ENCODE data around the gene EPHA8. TPM values are rescaled to one million over a fixed set of nuclear protein-coding genes. Genes with fewer than 3 reads are reported as not detected.
A peak's percentile ranks its signal among the peaks of the same experiment; 100 is the strongest.

Gene EPHA8
- total RNA-seq, 1 donor from 2014 or later: not detected

DNA sequence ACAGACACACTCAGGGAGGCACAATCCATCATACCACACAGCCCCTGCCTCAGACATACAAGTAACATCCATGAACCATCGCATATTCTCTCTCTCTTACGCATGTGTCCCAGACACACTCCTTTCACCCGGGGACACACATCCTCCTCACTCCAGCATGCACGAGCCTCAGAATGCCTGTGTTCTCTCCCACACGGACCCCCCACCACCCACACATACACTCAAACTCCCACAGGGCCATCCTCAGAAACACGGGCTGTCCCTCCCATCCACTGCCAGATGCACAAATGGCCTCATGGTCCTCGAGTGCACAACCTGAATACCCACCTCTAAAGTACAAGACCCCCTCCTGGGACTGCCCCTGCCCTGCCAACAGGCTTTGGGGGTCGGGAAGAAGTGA lies 78.0 kb downstream of the EPHA8 start:
- DNase-seq (ENCODE audit: low read depth): no peak

- peak; percentile 53 for DNase-seq (ENCODE audit: low read depth)
These were observed 78.8 kb downstream of the EPHA8 start for GRCh38 chr1:22641906-22642636.

DNA sequence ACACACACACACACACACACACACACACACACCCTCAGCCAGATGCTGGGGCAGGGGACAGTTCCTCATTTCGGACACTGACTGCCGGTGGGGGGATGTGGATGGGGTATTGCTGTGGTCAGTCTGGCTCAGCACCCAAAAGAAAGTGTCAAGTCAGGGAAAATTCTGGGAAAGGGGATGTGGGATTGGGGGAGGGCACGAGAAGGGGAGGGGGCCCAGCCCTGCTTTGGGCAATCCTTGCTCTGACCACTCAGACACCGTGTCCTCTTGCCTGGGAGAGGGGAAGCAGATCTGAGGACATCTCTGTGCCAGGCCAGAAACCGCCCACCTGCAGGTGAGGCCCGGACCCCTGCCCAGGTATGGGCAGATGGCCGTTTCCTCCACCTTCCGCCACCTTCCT lies 80.1 kb downstream of the EPHA8 start, which contains the start of gene C1QC:
Gene C1QC (plus strand): TSS at position 253 of the 400 bp plus-strand sequence. CDS start 391 bp downstream, outside the sequence.
- no peak for DNase-seq (ENCODE audit: low read depth)

- DNase-seq (ENCODE audit: low read depth): no peak
These were observed 80.6 kb downstream of the EPHA8 start for GRCh38 chr1:22643928-22644327.

GRCh38 chr1:22645931-22646330 lies 82.6 kb downstream of the EPHA8 start:
- DNase-seq (ENCODE audit: low read depth): no peak

- no peak for DNase-seq (ENCODE audit: low read depth)
These were observed 83.1 kb downstream of the EPHA8 start for GRCh38 chr1:22646384-22646783.

GRCh38 chr1:22650089-22650693 lies 86.9 kb downstream of the EPHA8 start:
- no peak for DNase-seq (ENCODE audit: low read depth)

GRCh38 chr1:22651941-22652856 lies 88.9 kb downstream of the EPHA8 start:
- DNase-seq (ENCODE audit: low read depth): no peak

DNA sequence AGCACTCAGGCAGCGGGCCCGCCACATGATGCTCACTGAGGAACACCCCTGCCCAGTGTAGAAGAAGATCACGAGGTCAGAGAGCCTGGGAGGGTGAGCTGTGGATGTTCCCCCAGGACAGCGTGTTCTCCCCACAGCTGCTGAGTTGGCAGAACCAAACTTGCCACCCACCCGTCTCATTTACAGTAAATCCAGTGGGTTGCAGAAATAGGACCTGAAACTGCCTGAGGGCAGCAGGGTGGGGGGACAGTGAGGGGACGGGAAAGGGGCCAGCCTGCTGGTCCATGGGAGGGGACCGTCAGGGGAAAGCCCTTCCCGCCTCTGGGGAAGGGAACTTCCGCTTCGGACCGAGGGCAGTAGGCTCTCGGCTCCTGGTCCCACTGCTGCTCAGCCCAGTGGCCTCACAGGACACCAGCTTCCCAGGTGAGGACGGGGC lies 89.6 kb downstream of the EPHA8 start, which contains the start of gene C1QB:
Gene C1QB (plus strand): TSS at position 356 of the 436 bp plus-strand sequence. CDS start 6,227 bp downstream, outside the sequence.
- no peak for DNase-seq (ENCODE audit: low read depth)

Small RNA genes lying within 50 kb of the gene (microRNA-seq; reads per million reads assigned to microRNA genes)
- not detected for gene MIR6127

Other genes with a start within 250 kb of the EPHA8 start
- 19.0 and 19.9 TPM in 2 replicates for gene ZBTB40, start 111.6 kb upstream of the EPHA8 start, total RNA-seq
- not detected in 2 replicates for gene C1QA, start 73.1 kb downstream of the EPHA8 start, total RNA-seq
- gene C1QC, start 80.1 kb downstream of the EPHA8 start, total RNA-seq: not detected in 2 replicates
- not detected in 2 replicates for gene C1QB, start 89.7 kb downstream of the EPHA8 start, total RNA-seq
- 4.2 and 9.5 TPM in 2 replicates for gene EPHB2, start 147.3 kb downstream of the EPHA8 start, total RNA-seq